ENCODE results near the gene TCEAL1.

GRCh38 chrX:103674531-103675454 lies 46.0 kb downstream of the TCEAL1 start:
- TF ChIP-seq CTCF (IDR thresholded peaks at IDR 0.05; ENCODE audit: low read depth, low read length) (no peak), EZH2phosphoT487 (IDR thresholded peaks at IDR 0.05; ENCODE audit: low read depth) (no peak)

All from OCI-LY3 (cell line).